Vagina (tissue), 2 donors: ENCODE results near the gene ERBB4.

Source experiments
- CTCF ChIP-seq, 3 experiments: fragments of 450-650 bp in 2 of 3; fragments of 200-600 bp in 1 of 3; sonication (generic) in 1 of 3; IDR thresholded peaks; one replicate each; pipeline ENCODE4 v1.5.1; 2017 to 2019; ENCODE audit warnings: antibody characterized with exemption in 3 of 3, mild to moderate bottlenecking in 2 of 3, moderate library complexity in 2 of 3
- POLR2A ChIP-seq, 2 donors: fragments of 450-650 bp; IDR thresholded peaks; one replicate each; pipeline ENCODE4 v1.6.1; 2017; ENCODE audit warnings: antibody characterized with exemption in 2 of 2, mild to moderate bottlenecking in 2 of 2, moderate library complexity in 2 of 2

GRCh38 chr2:212042562-212042961, 496.0 kb downstream of the ERBB4 start:
- no peak for TF ChIP-seq CTCF (IDR thresholded peaks at IDR 0.05)
- TF ChIP-seq POLR2A (IDR thresholded peaks at IDR 0.05) = no peak
